RCC 7860 (cell line): Measurements from ENCODE around the gene HOXC6.
A peak's percentile ranks its signal among the peaks of the same experiment; 100 is the strongest.

Experiments
- DNase-seq: peaks from one replicate; pipeline ENCODE4 v3.0.0-alpha.2; 2015; ENCODE audit warnings: low spot score
- FAIRE-seq: peaks from 2 replicates; lab custom pipeline; 2012; peaks lifted over from hg19 to GRCh38; lab: Jason Lieb, UNC

Gene HOXC6

DNA sequence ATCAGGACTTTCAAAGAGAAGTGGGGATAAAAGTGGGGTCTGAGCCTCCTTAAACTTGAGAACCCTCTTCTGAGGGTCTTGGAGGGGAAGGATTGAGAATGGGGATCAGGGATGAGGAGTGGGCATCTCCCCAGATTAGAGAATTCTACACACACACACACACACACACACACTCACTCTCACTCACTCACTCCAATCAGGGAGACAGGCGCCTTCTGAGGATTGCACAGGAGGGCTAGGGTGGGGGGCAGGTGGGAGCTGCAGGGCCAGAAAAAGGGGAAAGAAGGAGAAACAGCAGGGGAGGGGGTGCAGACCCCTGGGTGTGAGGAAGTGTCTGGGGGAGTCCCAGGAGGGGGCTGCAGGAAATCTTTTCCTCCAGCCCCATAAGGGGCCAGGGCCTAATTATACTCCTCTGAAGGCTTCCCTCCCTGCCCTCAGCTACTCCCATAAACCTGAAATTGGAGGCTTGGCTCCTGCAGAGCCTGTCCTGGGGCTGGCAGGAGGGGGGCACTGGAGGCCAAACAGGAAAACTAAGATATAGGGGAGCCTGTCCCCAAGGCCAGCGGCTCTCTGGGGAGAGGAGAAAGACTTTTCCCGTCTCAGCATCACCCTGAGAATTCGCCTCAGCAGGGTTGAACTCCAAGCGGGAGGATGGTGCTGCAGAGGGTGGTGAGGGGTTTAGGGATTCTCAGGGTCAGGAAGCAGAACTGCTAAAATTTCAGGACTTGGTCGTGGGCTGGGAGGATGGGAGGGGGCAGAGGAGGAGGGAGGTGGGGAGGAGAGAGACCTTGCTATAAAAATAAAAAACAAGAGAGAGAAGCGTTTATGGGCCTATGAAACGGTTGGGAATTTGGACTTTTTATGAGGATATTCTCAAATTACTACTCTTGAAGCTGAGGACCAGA is 26.7 kb upstream of the HOXC6 start:
- DNase-seq (no peak), FAIRE-seq (no peak)

DNA sequence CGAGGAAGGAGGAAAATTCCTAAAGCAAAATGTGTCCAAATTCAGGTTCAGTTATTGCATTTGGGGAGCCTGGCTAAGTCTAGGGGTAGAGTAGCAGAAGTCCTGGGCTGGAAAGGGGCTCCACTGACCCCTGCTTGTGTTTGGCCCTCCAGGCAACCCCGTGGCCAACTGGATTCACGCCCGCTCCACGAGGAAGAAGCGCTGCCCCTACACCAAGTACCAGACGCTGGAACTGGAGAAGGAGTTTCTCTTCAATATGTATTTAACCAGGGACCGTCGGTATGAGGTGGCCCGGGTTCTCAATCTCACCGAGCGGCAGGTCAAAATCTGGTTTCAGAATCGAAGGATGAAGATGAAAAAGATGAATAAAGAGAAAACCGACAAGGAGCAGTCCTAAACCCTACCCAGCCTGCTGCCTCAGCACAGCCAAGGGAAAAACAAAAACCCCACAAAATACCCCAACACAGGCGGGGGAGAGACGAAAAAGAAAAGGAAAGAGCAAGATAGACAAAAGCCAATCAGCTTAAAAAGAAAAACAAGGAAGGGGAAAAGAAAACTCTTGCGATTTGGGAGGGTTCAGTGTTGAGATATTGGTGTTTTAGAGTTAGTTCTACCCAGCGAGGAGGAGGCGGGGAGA is 25.8 kb upstream of the HOXC6 start:
- no peak for FAIRE-seq
- DNase-seq, result no peak

- no peak for DNase-seq
- FAIRE-seq, result no peak
Observed at GRCh38 chr12:54002915-54003389, 25.3 kb upstream of the HOXC6 start.

DNA sequence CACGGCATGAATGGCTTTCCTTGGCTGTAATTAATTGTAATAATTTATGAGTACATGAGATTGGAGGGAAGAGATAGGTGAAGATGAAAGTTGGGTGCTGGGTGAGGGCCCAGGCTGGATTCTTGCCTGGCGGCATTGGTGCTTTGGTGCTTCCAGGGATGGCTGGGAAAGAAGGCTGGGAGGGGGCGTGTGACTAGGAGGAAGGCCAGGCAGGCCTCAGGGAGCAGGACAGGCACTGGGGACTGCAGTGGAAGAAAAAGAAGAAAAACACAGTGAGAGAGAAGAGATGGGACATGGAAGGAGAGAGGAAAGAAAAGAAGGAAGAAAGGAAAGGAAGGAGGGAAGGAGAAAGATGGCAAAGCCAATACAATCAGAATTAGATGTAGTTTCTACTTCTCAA is 24.6 kb upstream of the HOXC6 start:
- FAIRE-seq (no peak), DNase-seq (no peak)

DNA sequence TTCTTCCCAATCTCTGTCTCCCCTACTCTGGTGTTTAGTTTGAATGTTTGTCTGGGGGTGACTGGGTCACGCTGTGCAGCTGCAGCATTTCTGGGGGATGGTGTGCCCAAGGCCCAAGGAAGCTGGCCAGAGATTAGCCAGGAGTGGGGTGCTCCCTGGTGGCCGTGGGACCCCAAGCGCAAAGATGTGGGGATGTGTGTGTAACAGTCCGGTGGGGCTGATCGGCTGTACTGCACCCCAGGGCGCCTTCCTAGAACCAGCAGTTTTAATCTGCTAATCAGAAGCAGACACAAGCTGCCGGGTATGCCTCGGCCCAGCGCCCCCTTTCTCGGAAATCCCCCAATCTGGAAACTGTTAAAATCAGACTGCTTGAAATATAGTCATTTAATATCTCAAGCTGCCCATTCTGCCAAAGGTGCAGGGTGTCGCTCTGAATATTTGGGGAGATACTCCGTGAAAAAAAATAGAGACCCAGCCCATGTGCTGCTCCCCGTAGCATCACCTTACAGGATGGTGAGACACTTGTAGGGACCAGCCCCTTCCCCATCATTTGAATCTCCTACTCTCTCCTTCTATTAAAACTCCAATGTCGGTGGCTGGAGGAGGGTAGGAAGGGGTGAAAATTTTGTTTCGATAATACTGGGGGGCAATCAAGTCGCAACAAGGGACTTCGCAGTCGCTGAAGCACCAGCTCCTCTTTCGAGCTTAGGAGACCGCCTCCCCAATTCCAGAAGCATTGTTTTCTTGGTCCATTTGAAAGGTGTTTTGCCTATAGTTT is 24.0 kb upstream of the HOXC6 start:
- DNase-seq (no peak), FAIRE-seq (no peak)

GRCh38 chr12:54004841-54005530 is 23.3 kb upstream of the HOXC6 start:
- no peak for FAIRE-seq
- DNase-seq, result no peak

- DNase-seq, result no peak
- no peak for FAIRE-seq
Observed at GRCh38 chr12:54005531-54005852, 22.7 kb upstream of the HOXC6 start.

- FAIRE-seq (no peak), DNase-seq (peak; percentile 41)
Observed at GRCh38 chr12:54005853-54006558, 22.2 kb upstream of the HOXC6 start.

- DNase-seq (no peak), FAIRE-seq (no peak)
Observed at GRCh38 chr12:54006559-54007220, 21.6 kb upstream of the HOXC6 start.

DNA sequence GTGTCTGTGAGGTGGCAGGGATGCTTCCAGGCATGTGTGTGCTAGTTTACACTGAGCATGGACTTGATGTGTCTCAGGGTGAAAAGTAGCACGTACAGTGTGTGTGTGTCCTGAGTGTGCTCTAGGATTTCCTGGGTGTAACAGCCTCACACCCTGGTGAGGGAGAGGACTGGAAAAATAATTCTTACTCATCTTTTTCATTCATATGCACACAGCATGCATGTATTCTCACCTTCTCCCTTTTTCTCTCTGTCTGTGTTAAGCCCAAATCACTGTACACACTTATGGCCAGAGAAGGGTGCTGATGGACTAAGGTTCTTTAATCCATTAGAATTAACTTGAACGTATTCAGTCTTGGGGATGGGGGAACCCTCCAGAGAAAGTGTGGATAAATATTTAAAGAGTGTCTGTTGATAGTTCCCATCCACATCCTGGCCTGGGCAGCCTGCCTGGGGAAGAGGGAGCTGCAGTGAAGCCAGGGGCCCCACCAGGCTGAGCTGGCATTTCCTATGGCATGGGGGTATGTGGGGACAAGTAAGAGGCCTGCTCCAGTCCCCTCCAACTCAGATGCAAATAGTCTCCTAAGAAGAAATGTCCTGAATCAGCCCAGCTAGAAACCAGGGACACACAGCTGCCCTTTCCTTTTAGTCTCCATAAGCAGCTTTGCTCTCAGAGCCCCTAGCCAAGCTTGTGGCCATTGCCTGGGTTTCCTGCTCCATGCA is 20.5 kb upstream of the HOXC6 start:
- no peak for FAIRE-seq
- no peak for DNase-seq

- DNase-seq (no peak), FAIRE-seq (no peak)
Observed at GRCh38 chr12:54008260-54008552, 20.0 kb upstream of the HOXC6 start.

GRCh38 chr12:54009171-54010052 is 18.8 kb upstream of the HOXC6 start:
- FAIRE-seq (no peak), DNase-seq (no peak)

- FAIRE-seq (no peak), DNase-seq (no peak)
Observed at GRCh38 chr12:54010053-54010971, 17.9 kb upstream of the HOXC6 start.

- FAIRE-seq, result no peak
- DNase-seq, result no peak
Observed at GRCh38 chr12:54010972-54011664, 17.1 kb upstream of the HOXC6 start.

DNA sequence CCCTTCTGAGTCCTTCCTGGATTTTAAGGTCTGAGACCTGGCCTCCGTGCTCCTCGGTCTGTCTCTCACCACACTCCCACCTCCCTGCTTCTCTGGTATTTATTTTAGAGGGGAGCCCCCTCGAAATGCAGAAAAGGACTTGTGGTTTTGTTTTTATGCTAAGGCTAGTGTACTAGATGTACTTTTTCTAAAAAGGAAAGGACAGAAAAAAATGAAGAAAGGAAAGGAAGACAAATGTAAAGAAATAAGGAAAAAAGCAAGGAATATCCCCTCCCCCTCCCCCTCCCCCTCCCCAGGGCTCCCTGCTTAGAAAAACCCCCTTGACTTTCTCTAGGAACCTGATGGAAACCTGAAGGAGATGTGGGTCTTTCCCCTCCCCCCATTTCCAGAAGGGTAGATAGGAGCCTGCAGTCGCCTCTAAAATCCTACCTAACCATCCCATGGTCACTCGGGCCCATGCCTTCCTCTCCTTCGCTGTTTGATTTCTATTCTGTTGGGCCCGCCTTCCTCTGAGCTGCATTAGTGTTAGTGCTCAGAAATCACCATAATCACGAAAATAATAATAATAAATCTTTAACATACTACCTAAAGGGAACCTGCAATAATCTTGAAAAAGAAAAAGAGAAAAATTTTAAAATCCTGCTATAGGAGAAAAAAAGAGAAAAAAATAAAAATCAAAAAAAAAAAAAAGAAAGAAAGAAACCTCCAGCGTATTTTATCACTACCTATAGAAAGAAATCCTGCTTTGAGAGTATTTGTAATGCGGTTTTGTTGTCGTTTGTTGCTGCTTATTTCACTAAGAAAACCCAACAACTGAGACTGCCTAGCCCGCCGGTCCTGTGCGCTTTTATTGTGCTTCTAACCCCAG is 16.3 kb upstream of the HOXC6 start:
- DNase-seq (no peak), FAIRE-seq (no peak)
